GM21367 (cell line): Measurements from ENCODE around the gene ETV3.
"Not testable (repeated sequence)": the region's sequence is repeated elsewhere in the genome, so short reads cannot be mapped to it uniquely, and the experiment has no call there.

Source experiments
- ATAC-seq: cut with Tn5 transposase; IDR thresholded peaks from one replicate; pipeline ENCODE4 v1.9.1; 2021; ENCODE audit not compliant: unreplicated experiment

ETV3 gene

DNA sequence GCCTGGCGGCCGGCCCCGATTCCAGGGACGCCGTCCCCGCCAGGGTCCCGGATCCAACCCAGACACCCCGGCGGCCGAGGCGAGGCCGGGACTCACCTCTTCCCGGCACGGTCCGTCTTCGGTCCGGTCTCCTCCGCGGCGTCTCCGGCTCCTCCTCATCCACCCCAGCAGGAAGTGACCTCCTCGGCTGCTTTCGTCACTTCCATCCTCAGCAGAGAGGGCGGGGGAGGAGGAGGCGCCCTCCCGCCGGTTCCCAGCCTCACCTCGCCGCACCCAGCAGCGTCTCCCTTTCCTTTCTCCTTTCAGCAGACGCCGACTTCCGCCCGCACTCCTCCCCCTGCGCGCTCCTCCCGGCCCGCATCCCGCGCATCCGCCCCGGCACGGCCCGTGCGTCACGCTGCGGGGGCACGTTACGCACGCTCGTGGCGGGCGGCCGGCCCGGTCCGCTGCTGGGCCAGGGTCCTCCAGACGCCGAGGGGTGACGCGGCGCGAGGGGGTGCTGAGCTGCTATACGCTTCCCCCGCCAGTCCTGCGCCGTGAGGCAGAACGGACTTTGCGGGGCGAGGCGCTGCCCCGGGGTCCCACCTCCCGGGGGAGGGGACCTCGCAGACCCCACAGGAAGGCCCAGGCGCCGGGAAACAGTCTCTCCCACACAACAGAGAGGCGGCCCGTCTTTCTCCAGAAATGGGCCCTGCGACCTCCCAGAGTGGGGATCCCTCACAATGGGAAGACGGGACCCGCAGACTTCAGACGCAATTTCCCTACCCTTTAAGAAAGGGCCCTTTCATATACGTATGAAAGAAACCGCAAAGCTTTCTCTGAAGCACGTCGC is at the start of gene ETV3:
ETV3 (minus strand) TSS at position 176 of the 832 bp plus-strand sequence. CDS start 2,043 bp downstream, outside the sequence.
- peak; percentile 58 for ATAC-seq

GRCh38 chr1:157186281-157186992 is 48.2 kb upstream of the ETV3 start:
- ATAC-seq = no peak

DNA sequence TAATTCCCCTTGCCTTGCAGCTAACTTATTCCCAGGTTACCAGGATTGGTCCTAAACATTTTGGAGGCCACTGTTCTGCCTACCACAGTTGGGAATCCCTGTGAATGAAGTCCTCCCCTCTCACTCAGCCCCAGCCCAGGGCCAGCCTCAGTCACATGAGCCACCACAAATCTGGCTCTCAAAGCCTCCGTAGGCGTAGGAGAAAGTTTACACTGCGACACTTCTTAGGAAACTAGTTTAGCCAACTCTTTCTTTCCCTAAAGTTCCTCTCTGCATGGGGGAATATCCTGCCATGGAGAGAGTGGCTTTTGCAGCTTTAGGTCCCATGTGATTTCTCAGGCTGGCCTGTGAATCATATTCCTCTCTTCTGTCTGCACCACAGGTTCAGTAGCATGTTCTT is 45.7 kb upstream of the ETV3 start:
- ATAC-seq = no peak

DNA sequence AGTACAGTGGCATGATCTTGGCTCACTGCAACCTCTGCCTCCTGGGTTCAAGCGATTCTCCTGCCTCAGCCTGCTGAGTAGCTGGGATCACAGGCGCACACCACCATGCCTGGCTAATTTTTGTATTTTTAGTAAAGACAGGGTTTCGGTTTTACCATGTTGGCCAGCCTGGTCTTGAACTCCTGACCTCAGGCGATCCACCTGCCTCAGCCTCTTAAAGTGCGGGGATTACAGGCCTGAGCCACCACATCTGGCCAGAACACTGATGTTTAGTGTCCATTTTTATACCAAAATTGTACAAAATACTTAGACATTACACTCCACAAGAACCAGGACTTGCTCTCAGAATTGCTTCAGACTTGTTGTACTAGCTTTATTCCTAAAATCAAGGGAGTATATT is 44.2 kb upstream of the ETV3 start:
- ATAC-seq = not testable (repeated sequence)

- ATAC-seq = no peak
Observed at GRCh38 chr1:157181790-157182189, 43.6 kb upstream of the ETV3 start.

- ATAC-seq = no peak
Observed at GRCh38 chr1:157181258-157181657, 43.1 kb upstream of the ETV3 start.

GRCh38 chr1:157178490-157178889 is 40.3 kb upstream of the ETV3 start:
- no peak for ATAC-seq

- ATAC-seq = no peak
Observed at GRCh38 chr1:157177733-157178394, 39.7 kb upstream of the ETV3 start.

GRCh38 chr1:157176591-157177121 is 38.5 kb upstream of the ETV3 start:
- ATAC-seq = no peak

DNA sequence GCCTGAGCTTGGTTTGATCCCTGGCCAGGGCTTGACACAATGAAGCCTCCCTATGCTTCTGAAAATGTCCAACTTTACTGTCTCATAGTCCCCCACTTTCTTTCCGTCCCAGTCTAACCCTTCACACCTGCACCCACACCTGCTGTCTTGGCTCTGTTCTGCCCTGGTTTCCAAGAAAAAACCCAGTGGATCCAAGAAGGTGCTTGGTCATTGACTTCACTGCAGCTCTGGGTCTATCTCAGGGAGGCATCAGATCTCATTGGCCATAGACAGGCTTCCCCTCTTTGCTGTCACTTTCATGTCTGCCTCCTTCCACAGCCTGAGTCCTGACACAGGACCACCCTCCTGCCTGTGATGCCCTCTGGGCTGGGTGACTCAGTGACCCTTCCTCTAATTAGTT is 37.8 kb upstream of the ETV3 start:
- no peak for ATAC-seq

DNA sequence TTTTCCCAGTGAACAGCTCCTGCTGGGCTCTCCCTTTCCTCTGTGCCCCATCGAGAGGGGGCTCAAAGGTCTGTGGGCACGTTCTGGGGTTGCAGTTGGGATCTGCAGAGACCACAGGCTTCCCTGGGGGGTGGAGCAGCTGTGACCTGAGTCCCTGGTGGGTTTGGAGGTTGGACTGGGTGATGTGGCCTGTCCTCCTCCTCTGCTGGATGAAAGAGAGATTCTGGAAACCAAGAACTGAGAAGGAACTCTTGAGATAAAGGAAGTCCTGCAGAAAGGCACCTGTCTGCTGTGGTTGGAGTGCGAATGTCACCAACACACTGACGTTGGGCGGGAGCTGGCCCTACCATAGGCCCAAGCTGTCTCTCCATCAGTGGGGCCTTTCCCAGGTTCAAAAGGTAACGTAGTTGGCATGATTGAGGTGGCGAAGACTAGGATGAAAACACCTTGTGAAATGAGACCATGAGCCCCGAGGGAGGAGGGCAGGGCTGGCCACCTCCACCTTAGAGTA is 35.8 kb upstream of the ETV3 start:
- no peak for ATAC-seq

- not testable (repeated sequence) for ATAC-seq
Observed at GRCh38 chr1:157173241-157173640, 35.0 kb upstream of the ETV3 start.

DNA sequence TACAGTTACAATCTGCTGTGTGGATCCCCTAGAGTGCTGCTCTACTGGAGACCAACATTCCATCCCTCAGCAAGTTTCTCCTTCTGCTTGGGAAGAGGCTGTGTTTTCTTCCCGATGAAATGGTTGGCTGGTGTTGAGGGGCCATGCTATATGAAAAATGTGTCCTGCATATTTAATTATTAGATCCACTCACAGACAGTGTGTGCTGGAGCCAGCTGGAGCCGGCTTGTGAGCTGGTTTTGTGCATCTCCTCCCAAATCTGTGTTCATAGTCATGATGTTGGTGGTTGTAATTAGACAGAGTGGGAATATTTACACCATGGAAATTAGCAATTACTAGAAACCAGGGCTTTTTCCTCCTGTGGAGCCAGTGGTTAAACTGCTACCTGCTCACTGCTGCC is 34.4 kb upstream of the ETV3 start:
- not testable (repeated sequence) for ATAC-seq

DNA sequence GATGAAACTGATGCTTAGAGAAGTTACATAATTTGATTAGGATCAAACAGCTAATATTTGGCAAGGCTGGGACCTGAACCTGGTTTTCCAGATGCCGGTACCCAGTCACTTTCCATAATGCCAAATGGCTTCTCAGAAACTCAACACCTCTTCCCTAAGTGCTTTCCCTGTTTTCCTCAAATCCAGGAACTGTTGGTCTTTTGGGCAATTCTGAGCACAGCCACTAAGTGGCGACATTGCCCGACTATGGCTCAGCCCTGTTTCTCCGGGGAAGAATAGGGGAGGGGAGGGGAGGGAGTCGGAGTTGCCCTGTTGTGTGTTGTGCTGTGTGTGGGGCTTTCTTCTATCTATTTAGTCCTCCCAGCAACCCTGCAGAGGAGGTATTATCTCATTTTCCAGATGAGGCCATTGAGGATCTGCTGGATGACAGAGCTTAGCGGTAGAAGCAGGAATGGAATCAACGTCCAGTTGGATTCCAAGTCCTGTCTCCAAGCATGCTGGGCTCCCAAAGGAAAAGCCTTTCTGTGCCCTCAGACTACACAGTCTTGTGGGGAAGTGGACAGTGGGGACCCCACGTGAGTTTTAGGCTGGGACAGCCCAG is 33.8 kb upstream of the ETV3 start:
- ATAC-seq = not testable (repeated sequence)

DNA sequence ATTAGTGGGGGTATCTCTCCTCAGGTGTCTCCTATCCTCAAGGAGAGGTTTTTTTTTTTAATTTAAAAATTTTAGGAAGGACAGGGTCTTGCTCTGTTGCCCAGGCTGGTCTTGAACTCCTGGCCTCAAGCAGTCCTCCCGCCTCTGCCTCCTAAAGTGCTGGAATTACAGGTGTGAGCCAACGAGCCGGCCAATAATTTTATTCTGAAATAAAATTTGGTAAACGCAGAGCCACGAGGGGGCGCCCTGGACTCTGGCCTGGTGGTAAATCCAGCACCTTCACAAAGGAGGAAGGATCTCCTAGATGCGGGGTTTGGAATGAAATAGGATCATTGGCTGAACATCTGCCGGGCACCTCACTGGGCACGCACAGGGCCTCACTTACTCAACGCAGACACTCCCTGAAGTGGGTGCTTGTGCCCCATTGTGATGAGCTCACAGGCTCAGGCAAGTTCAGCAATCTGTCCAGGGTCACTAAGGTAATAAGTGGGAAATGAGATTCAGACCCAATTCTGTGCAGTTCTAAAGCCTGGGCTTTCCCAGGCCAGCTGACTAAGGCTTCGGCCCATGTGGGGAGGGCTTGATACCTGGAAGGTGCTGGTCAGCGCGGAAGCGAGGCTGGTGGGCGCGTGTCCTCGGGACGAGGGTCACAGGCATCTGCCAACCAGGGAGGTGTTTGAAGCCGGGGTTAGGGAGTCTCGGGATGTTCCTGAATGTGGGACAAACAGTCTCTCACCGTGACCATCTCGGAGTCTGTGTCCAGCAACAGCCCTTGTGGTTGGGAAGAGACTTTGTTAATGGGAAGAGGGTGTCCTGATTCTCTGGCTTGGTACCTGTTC is 32.7 kb upstream of the ETV3 start:
- no peak for ATAC-seq

DNA sequence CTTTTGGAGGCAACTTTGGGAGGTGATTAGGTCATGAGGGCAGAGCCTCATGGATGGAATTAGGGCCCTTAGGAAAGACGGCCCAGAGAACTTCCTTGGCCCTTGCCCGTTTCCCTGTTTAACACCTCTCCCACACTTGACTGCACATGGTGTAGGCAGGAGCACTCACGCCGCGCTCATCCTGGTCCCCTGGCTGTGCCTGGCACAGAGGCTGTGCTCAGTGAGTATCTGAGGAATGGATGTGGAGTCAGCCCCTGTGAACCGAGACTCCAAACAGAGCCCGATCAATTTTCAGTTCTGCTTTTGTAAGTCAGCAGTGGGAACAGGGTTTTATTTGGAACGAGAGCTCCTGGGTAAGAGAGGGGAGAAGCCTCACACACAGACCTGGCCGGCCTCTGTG is 29.8 kb upstream of the ETV3 start:
- ATAC-seq = no peak

DNA sequence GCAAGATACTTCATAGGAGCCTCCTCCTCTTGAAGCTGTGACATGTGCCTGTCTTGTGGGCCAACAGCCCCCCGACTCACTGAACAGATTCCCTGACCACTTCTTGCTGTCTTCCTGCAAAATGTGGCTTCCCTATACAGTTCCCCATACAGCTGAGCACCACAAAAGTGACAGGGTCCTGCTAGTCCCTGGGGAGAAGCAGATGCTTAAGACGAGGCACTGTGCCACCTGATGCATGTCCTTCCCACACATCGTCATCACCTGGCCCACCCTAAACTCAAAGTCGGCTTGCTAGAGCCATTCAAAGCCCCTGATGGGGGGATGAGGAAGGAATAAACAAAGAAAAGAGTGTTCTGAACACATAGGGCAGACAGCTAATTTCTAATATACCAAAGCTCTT is 29.2 kb upstream of the ETV3 start:
- no peak for ATAC-seq

- no peak for ATAC-seq
Observed at GRCh38 chr1:157166590-157166989, 28.4 kb upstream of the ETV3 start.

DNA sequence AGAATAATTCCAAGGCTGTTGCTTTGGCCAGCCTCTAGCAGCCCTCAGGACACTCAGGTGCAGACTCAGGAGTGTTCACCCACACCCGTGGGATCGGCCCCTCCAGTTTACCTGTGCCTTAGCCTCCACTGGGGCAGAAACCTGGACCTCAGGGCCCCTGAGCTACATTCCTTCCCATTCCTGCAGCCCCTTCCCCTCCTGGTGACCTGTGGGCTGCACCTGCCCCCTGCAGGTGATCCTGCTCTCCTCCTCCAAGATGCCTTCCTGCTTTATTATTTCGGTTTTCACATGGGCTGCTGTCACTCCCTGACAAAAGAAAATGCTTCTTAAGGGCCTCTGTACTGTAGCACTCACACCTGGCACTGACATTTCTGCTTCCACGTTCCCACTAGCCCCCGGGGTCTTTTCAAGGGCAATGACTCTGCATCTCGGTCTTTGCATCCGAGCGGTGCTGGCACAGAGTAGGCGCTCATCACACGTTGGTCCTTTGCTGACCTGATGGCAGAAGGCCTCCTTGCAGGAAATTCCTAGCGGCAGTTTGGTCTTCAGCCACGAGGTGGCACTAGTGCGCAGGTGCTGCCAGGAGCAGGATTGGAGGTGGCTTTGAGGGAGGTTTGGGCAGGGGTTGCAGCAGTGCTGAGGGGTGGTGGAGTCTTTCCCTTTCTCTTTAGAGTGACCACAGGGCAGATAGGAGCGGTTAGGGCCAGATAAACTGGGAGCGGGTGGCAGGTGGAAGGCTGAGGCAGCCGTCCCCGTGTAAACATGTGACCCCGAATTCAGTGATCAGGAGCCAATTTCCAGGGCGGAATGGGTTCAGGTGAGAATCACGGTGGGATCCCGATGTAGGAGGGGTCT is 25.3 kb upstream of the ETV3 start:
- ATAC-seq = no peak
